ENCODE results near the gene CDH13. TPM values are rescaled to one million over a fixed set of nuclear protein-coding genes. Genes with fewer than 3 reads are reported as not detected.

CDH13 gene
- polyA plus RNA-seq, 2 of the 4 experiments (the other 2 are of a cell fraction): not detected

- DNase-seq (ENCODE audit: low read depth in 1 of 2, low spot score in 1 of 2): no peak
- 1% methylated on average over 5 of the region's 5 CpGs for whole genome bisulfite sequencing (ENCODE audit: missing lambda C conversion rate)
- POLR2A ChIA-PET: no interaction called here
Observed at GRCh38 chr16:82741073-82741615, 114.4 kb downstream of the CDH13 start.

GRCh38 chr16:82744958-82745357 lies 118.2 kb downstream of the CDH13 start:
- Histone ChIP-seq H3K4me2 (no peak overlapping the region), H3K4me1 (no peaks in the 10 kb centered on the region), H3K27ac (no peak overlapping the region), H3K4me3 (no peak overlapping the region), H3K9me3 (no peaks in the 10 kb centered on the region)
- WGBS (ENCODE audit: missing lambda C conversion rate): 34% methylated on average over 7 of the region's 7 CpGs
- no peak for TF ChIP-seq TFCP2L1 (CRISPR knock-in tag; IDR thresholded peaks at IDR 0.05)
- no peak for TF ChIP-seq HOXB13 (CRISPR knock-in tag; IDR thresholded peaks at IDR 0.05; ENCODE audit: low read depth)
- TF ChIP-seq KDM5A (IDR thresholded peaks at IDR 0.05): no peak
- TF ChIP-seq, protein P1, sequence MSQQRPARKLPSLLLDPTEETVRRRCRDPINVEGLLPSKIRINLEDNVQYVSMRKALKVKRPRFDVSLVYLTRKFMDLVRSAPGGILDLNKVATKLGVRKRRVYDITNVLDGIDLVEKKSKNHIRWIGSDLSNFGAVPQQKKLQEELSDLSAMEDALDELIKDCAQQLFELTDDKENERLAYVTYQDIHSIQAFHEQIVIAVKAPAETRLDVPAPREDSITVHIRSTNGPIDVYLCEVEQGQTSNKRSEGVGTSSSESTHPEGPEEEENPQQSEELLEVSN (IDR thresholded peaks at IDR 0.05; ENCODE audit: borderline replicate concordance, low read depth): no peak
- TF ChIP-seq EHMT2 (IDR thresholded peaks at IDR 0.05; ENCODE audit: low read depth): no peak
- no peak for TF ChIP-seq SREBF2 (IDR thresholded peaks at IDR 0.05)
- no peak for TF ChIP-seq GATA3 (IDR thresholded peaks at IDR 0.05; ENCODE audit: borderline replicate concordance)
- TF ChIP-seq ZFP36 (IDR thresholded peaks at IDR 0.05; ENCODE audit: borderline replicate concordance, partially characterized antibody): no peak
- TF ChIP-seq RNF2 (IDR thresholded peaks at IDR 0.05; ENCODE audit: borderline replicate concordance, low read depth): no peak
- TF ChIP-seq RFX5 (IDR thresholded peaks at IDR 0.05): no peak
- TF ChIP-seq FOXS1 (CRISPR knock-in tag; IDR thresholded peaks at IDR 0.05): no peak
- no peak for TF ChIP-seq CHD4 (IDR thresholded peaks at IDR 0.05; ENCODE audit: borderline replicate concordance)
- no peak for TF ChIP-seq RARB (CRISPR knock-in tag; IDR thresholded peaks at IDR 0.05)
- TF ChIP-seq, protein P2, sequence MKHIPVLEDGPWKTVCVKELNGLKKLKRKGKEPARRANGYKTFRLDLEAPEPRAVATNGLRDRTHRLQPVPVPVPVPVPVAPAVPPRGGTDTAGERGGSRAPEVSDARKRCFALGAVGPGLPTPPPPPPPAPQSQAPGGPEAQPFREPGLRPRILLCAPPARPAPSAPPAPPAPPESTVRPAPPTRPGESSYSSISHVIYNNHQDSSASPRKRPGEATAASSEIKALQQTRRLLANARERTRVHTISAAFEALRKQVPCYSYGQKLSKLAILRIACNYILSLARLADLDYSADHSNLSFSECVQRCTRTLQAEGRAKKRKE (CRISPR knock-in tag; IDR thresholded peaks at IDR 0.05; ENCODE audit: low read depth): no peak
- TF ChIP-seq, protein P3, sequence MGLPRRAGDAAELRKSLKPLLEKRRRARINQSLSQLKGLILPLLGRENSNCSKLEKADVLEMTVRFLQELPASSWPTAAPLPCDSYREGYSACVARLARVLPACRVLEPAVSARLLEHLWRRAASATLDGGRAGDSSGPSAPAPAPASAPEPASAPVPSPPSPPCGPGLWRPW (IDR thresholded peaks at IDR 0.05): no peak
- ChIA-PET POLR2A (no interaction called here), CTCF (no interaction called here)
- DNase-seq (ENCODE audit: low read depth in 1 of 2, low spot score in 1 of 2) (no peak), ATAC-seq (no peak), FAIRE-seq (no peak)

More at GRCh38 chr16:82741073-82741615, 114.4 kb downstream of the CDH13 start:
- Histone ChIP-seq H3K27ac (no peak overlapping the region), H3K4me1 (no peaks in the 10 kb centered on the region), H3K9me3 (no peaks in the 10 kb centered on the region), H3K4me3 (no peak overlapping the region), H3K4me2 (no peak overlapping the region)
- ATAC-seq: no peak
- TF ChIP-seq SMC3 (IDR thresholded peaks at IDR 0.05): no peak
- TF ChIP-seq JUN (IDR thresholded peaks at IDR 0.05): no peak
- no peak for TF ChIP-seq BHLHE40 (IDR thresholded peaks at IDR 0.05; ENCODE audit: low read depth, low read length)
- TF ChIP-seq HOXB5 (CRISPR knock-in tag; IDR thresholded peaks at IDR 0.05): no peak
- TF ChIP-seq, protein P4, sequence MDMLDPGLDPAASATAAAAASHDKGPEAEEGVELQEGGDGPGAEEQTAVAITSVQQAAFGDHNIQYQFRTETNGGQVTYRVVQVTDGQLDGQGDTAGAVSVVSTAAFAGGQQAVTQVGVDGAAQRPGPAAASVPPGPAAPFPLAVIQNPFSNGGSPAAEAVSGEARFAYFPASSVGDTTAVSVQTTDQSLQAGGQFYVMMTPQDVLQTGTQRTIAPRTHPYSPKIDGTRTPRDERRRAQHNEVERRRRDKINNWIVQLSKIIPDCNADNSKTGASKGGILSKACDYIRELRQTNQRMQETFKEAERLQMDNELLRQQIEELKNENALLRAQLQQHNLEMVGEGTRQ (IDR thresholded peaks at IDR 0.05): no peak
- no peak for TF ChIP-seq GATA3 (IDR thresholded peaks at IDR 0.05; ENCODE audit: borderline replicate concordance)
- TF ChIP-seq NFE2L2 (conservative IDR thresholded peaks at IDR 0.05; ENCODE audit: low read length): no peak
- TF ChIP-seq HEYL (CRISPR knock-in tag; IDR thresholded peaks at IDR 0.05): no peak
- TF ChIP-seq, protein P5, sequence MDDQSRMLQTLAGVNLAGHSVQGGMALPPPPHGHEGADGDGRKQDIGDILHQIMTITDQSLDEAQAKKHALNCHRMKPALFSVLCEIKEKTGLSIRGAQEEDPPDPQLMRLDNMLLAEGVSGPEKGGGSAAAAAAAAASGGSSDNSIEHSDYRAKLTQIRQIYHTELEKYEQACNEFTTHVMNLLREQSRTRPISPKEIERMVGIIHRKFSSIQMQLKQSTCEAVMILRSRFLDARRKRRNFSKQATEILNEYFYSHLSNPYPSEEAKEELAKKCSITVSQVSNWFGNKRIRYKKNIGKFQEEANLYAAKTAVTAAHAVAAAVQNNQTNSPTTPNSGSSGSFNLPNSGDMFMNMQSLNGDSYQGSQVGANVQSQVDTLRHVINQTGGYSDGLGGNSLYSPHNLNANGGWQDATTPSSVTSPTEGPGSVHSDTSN (IDR thresholded peaks at IDR 0.05): no peak
- no peak for TF ChIP-seq RCOR1 (IDR thresholded peaks at IDR 0.05; ENCODE audit: low read depth, low read length)
- TF ChIP-seq EHF (CRISPR knock-in tag; IDR thresholded peaks at IDR 0.05): no peak
- TF ChIP-seq CBX8 (IDR thresholded peaks at IDR 0.05): no peak
- no peak for TF ChIP-seq PHF8 (IDR thresholded peaks at IDR 0.05; ENCODE audit: borderline replicate concordance, low read depth)
- TF ChIP-seq JUNB (IDR thresholded peaks at IDR 0.05): no peak
- TF ChIP-seq ZC3H11A (IDR thresholded peaks at IDR 0.05): no peak
- no peak for TF ChIP-seq HOXB13 (CRISPR knock-in tag; IDR thresholded peaks at IDR 0.05; ENCODE audit: low read depth)
- CTCF ChIA-PET: interaction anchor here (1.0 kb wide), 1 partner anchor 11 kb away, joined by 3 read pairs; no protein-coding TSS in a partner anchor
- no peak for FAIRE-seq
